MM.1S (cell line): ENCODE data around the gene SECTM1.

ENCODE experiments used
- DNase-seq: peaks from one replicate; pipeline ENCODE4 v3.0.0-alpha.2; 2015
- H2AFZ ChIP-seq: fragments of 300-600 bp; sonication (generic); 2 replicates; pipeline ENCODE4 v1.6.0; 2016; ENCODE audit warnings: antibody characterized with exemption, low read length
- H3F3A ChIP-seq: fragments of 300-600 bp; sonication (generic); 2 replicates; pipeline ENCODE4 v1.6.1; 2016; ENCODE audit warnings: mild to moderate bottlenecking, antibody characterized with exemption, low read length, moderate library complexity, mixed read lengths; ENCODE audit not compliant: insufficient read depth
- H3K27ac ChIP-seq: fragments of 300-600 bp; sonication (generic); 2 replicates; pipeline ENCODE4 v1.5.1; 2016; ENCODE audit warnings: mild to moderate bottlenecking, low read length
- H3K27me3 ChIP-seq: fragments of 300-600 bp; sonication (generic); replicated peaks from 2 replicates; pipeline ENCODE4 v1.6.0; 2016; ENCODE audit warnings: low read length; ENCODE audit not compliant: insufficient read depth
- H3K36me3 ChIP-seq: fragments of 300-600 bp; sonication (generic); replicated peaks from 2 replicates; pipeline ENCODE4 v1.6.1; 2016; ENCODE audit warnings: mild to moderate bottlenecking, low read length, mixed read lengths; ENCODE audit not compliant: insufficient read depth
- H3K4me1 ChIP-seq: fragments of 300-600 bp; sonication (generic); 2 replicates; pipeline ENCODE4 v1.6.1; 2016; ENCODE audit warnings: low read length, mixed read lengths
- H3K4me2 ChIP-seq: fragments of 300-600 bp; sonication (generic); 2 replicates; pipeline ENCODE4 v1.6.0; 2016; ENCODE audit warnings: low read depth, low read length
- H3K4me3 ChIP-seq: fragments of 300-600 bp; sonication (generic); 2 replicates; pipeline ENCODE4 v1.5.1; 2016; ENCODE audit warnings: low read length, mixed read lengths
- H3K79me2 ChIP-seq: fragments of 300-600 bp; sonication (generic); 2 replicates; pipeline ENCODE4 v1.6.1; 2016; ENCODE audit warnings: mixed run types, low read length, mixed read lengths
- H3K9ac ChIP-seq: fragments of 300-600 bp; sonication (generic); 2 replicates; pipeline ENCODE4 v1.6.1; 2016; ENCODE audit warnings: low read length, mixed read lengths
- H3K9me2 ChIP-seq: fragments of 300-600 bp; sonication (generic); replicated peaks from 2 replicates; pipeline ENCODE4 v1.6.1; 2016; ENCODE audit warnings: mild to moderate bottlenecking, low read length, mixed read lengths; ENCODE audit not compliant: insufficient read depth
- H3K9me3 ChIP-seq: fragments of 300-600 bp; sonication (generic); replicated peaks from 2 replicates; pipeline ENCODE4 v1.6.1; 2016; ENCODE audit warnings: mild to moderate bottlenecking, low read length, mixed read lengths; ENCODE audit not compliant: insufficient read depth
- H4K20me1 ChIP-seq: fragments of 300-600 bp; sonication (generic); 2 replicates; pipeline ENCODE4 v1.6.1; 2016; ENCODE audit warnings: mild to moderate bottlenecking, low read length, moderate library complexity, mixed read lengths; ENCODE audit not compliant: insufficient read depth
- EZH2 ChIP-seq: fragments of 300-600 bp; sonication (generic); optimal IDR thresholded peaks from 2 replicates; pipeline ENCODE3; 2017; ENCODE audit warnings: low read depth, mild to moderate bottlenecking, antibody characterized with exemption, low read length, mixed read lengths
- EZH2phosphoT487 ChIP-seq: fragments of 300-600 bp; sonication (generic); IDR thresholded peaks from 2 replicates; pipeline ENCODE4 v1.6.1; 2018; ENCODE audit warnings: antibody characterized with exemption, low read length
- TF ChIP-seq, protein P1 (sequence below): fragments of 300-600 bp; sonication (generic); IDR thresholded peaks from 2 replicates; pipeline ENCODE4 v1.5.1; 2016; ENCODE audit warnings: antibody characterized with exemption, low read length, mixed read lengths

SECTM1 gene

DNA sequence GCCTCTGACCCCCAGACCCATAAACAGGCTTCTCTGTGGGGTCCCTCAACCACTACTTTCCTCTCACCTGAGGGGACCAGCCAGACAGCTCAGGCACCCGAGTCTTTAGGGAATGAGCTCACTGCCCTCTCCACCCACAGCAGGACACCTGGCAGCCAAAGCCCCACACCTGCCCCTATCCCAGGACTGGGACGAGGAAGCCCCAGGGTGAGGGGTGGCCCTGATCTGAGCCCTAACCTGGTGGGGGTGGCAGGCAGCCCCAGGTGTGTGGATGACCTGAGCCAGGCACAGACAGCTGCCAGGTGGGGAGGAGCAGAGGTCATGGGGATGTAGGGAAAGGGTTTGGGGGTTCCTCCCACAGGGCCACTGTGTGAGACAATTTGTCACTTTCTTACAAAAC, 23.8 kb upstream of the SECTM1 start:
- DNase-seq: no peak
- peak overlapping the region; percentile 48 for H3K9ac ChIP-seq
- H3K4me2 ChIP-seq: peak overlapping the region; percentile 78; the same call in 1 of the 2 replicates
- H2AFZ ChIP-seq: peak overlapping the region; percentile 40
- H3K4me1 ChIP-seq: peaks cover 39% of the 10 kb centered on the region
- H3K79me2 ChIP-seq: no peaks in the 10 kb centered on the region
- TF ChIP-seq EZH2phosphoT487 (no peak), EZH2 (no peak)
- TF ChIP-seq, protein P1, sequence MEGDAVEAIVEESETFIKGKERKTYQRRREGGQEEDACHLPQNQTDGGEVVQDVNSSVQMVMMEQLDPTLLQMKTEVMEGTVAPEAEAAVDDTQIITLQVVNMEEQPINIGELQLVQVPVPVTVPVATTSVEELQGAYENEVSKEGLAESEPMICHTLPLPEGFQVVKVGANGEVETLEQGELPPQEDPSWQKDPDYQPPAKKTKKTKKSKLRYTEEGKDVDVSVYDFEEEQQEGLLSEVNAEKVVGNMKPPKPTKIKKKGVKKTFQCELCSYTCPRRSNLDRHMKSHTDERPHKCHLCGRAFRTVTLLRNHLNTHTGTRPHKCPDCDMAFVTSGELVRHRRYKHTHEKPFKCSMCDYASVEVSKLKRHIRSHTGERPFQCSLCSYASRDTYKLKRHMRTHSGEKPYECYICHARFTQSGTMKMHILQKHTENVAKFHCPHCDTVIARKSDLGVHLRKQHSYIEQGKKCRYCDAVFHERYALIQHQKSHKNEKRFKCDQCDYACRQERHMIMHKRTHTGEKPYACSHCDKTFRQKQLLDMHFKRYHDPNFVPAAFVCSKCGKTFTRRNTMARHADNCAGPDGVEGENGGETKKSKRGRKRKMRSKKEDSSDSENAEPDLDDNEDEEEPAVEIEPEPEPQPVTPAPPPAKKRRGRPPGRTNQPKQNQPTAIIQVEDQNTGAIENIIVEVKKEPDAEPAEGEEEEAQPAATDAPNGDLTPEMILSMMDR: no peak
- peaks cover 9% of the 10 kb centered on the region for H3F3A ChIP-seq
- no peak overlapping the region for H3K4me3 ChIP-seq
- no peaks in the 10 kb centered on the region for H4K20me1 ChIP-seq
- H3K9me2 ChIP-seq: no peaks in the 10 kb centered on the region
- peak overlapping the region; percentile 64; the same call in 1 of the 2 replicates for H3K27ac ChIP-seq
- no peaks in the 10 kb centered on the region for H3K36me3 ChIP-seq
- H3K27me3 ChIP-seq: no peaks in the 10 kb centered on the region
- no peaks in the 10 kb centered on the region for H3K9me3 ChIP-seq

DNA sequence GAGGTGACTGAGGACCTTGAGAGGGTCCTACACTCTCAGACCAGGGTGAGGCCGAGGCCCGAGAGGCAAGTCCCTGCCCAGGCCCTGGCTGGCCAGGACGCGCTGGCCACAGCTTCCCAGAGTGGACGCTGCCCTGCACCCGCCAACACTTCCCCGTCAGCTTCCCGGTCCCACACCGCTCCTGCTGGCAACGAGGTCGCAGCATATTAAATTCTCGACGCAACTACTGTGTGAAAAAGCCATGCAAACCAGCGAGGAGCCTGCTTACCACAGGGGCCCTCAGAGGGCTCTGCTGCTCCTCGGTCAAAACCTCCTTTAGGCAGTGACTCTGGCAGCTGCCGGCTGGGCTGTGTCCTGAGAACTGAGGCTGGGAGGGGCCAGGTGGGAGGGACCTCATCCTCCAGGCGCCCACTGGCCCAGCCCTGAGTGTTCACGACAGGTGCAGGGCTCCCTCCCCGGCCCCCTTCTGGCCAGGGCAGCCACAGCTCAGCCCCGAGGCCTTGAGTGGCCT, 23.3 kb upstream of the SECTM1 start:
- peaks cover 9% of the 10 kb centered on the region for H3F3A ChIP-seq
- H2AFZ ChIP-seq: peak overlapping the region; percentile 40
- H3K36me3 ChIP-seq: no peaks in the 10 kb centered on the region
- peak overlapping the region; percentile 48 for H3K9ac ChIP-seq
- H3K9me2 ChIP-seq: no peaks in the 10 kb centered on the region
- H3K4me2 ChIP-seq: peak overlapping the region; percentile 78
- no peak for TF ChIP-seq EZH2
- TF ChIP-seq, protein P1: peak; percentile 33
- peaks cover 44% of the 10 kb centered on the region for H3K4me1 ChIP-seq
- no peaks in the 10 kb centered on the region for H3K9me3 ChIP-seq
- H3K27ac ChIP-seq: peak overlapping the region; percentile 64; the same call in 1 of the 2 replicates
- H4K20me1 ChIP-seq: no peaks in the 10 kb centered on the region
- H3K79me2 ChIP-seq: no peaks in the 10 kb centered on the region
- DNase-seq: peak; percentile 91
- no peaks in the 10 kb centered on the region for H3K27me3 ChIP-seq
- H3K4me3 ChIP-seq: peak overlapping the region; percentile 12

DNA sequence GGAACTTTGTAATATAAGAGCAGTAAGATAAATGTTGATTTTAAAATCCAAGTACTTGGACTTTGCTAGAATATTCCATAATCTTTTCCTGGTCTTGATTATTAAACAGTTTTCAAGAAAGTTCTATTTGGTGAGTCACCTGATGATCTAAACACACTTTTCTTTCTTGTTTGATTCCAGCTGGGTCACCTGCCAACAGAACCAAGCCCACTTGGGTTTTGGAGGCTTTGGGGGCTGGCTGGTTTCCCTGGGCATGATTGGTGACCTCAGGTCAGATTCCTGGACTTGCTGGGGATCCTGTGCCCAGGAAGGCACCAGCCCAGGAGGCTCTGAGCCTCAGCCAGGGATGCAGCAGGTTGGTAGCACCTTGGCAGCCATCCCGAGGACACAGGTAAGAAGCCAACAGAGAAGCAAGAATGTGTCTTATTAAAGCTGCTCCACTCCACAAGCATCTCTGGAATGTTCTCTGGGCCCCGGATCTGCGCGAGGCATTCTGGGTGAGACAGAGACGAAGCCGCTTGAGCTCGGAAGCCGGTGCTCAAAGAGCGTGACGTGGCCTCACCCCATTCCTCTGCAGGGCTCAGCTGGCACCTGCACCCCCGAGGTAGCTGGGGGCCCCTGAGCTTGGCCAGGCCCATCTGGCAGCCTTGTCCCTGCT, 22.3 kb upstream of the SECTM1 start:
- Histone ChIP-seq H3K9ac (no peak overlapping the region), H3K4me2 (no peak overlapping the region), H3K9me2 (no peaks in the 10 kb centered on the region), H2AFZ (no peak overlapping the region), H3K4me3 (no peak overlapping the region), H4K20me1 (no peaks in the 10 kb centered on the region), H3K9me3 (no peaks in the 10 kb centered on the region), H3K27ac (no peak overlapping the region), H3K36me3 (no peaks in the 10 kb centered on the region), H3K79me2 (no peaks in the 10 kb centered on the region), H3K4me1 (peaks cover 50% of the 10 kb centered on the region), H3F3A (peaks cover 18% of the 10 kb centered on the region), H3K27me3 (no peaks in the 10 kb centered on the region)
- TF ChIP-seq EZH2 (no peak), EZH2phosphoT487 (no peak)
- TF ChIP-seq, protein P1: no peak
- DNase-seq: no peak
